Right ventricle myocardium superior (tissue), 1 donor: ENCODE data around the gene ZNF592. TPM values are rescaled to one million over a fixed set of nuclear protein-coding genes. Genes with fewer than 3 reads are reported as not detected.
"Not testable (repeated sequence)": the region's sequence is repeated elsewhere in the genome, so short reads cannot be mapped to it uniquely, and the experiment has no call there.

Experiments
- ATAC-seq: fragments of 200-7000 bp; cut with Tn5 transposase; one replicate; pipeline ENCODE4 v1.9.1; 2020; ENCODE audit warnings: mild to moderate bottlenecking; ENCODE audit not compliant: poor library complexity
- DNase-seq: peaks from one replicate; pipeline ENCODE4 v3.0.0-alpha.2; 2020
- intact Hi-C: fragments of 100-400 bp; cut with DNase I; formaldehyde crosslinking; loops from one replicate; pipeline ENCODE4 v1.11.2; 2022
- total RNA-seq: library from RNA; stranded (reverse); fragmentation: NEBNext Ultra II Directional; extraction: Animal tissue kit (Norgen Biotek cat#: 25700); gene quantifications from one replicate; pipeline ENCODE4 v1.2.1, GENCODE V29; 2021
- donor health status: DM: no; HTN: yes; CAD: no; lungs with severe emphysema.

Gene ZNF592
- total RNA-seq, 1 donor from 2014 or later: 16.3 TPM

- DNase-seq (no peak), ATAC-seq (no peak)
- intact Hi-C loops: no loop called here
These were observed 12.0 kb upstream of the ZNF592 start for GRCh38 chr15:84736375-84736774.

- intact Hi-C loops: no loop called here
- DNase-seq: no peak
- ATAC-seq: no peak
These were observed 11.4 kb upstream of the ZNF592 start for GRCh38 chr15:84737005-84737404.

GRCh38 chr15:84740691-84741090 lies 7.7 kb upstream of the ZNF592 start:
- no peak for DNase-seq
- intact Hi-C loops: no loop called here

GRCh38 chr15:84741121-84741520 lies 7.3 kb upstream of the ZNF592 start:
- intact Hi-C loops: no loop called here
- ATAC-seq: no peak

More at GRCh38 chr15:84740691-84741090, 7.7 kb upstream of the ZNF592 start:
- ATAC-seq: no peak

GRCh38 chr15:84747416-84748273 lies 747 bp upstream of the ZNF592 start:
- intact Hi-C loops: no loop called here

More at GRCh38 chr15:84741121-84741520, 7.3 kb upstream of the ZNF592 start:
- DNase-seq: no peak

GRCh38 chr15:84749111-84749991 lies 959 bp downstream of the ZNF592 start:
- DNase-seq: peak; percentile 48
- intact Hi-C loops: no loop called here
- peak; percentile 17 for ATAC-seq

More at GRCh38 chr15:84747416-84748273, 747 bp upstream of the ZNF592 start:
- DNase-seq (peak; percentile 87), ATAC-seq (peak; percentile 73)

GRCh38 chr15:84750583-84751092 lies 2.2 kb downstream of the ZNF592 start:
- intact Hi-C loops: no loop called here
- ATAC-seq (no peak), DNase-seq (no peak)

- DNase-seq, intact Hi-C loops, ATAC-seq: not testable (repeated sequence)
These were observed 3.3 kb downstream of the ZNF592 start for GRCh38 chr15:84751721-84752120.

- no peak for ATAC-seq
- DNase-seq: no peak
- intact Hi-C loops: no loop called here
These were observed 3.8 kb downstream of the ZNF592 start for GRCh38 chr15:84752195-84752594.

GRCh38 chr15:84752700-84753099 lies 4.3 kb downstream of the ZNF592 start:
- DNase-seq (no peak), ATAC-seq (no peak)
- intact Hi-C loops: no loop called here

- DNase-seq, intact Hi-C loops, ATAC-seq: not testable (repeated sequence)
These were observed 6.5 kb downstream of the ZNF592 start for GRCh38 chr15:84754889-84755288.

GRCh38 chr15:84755736-84756527 lies 7.5 kb downstream of the ZNF592 start:
- intact Hi-C loops: no loop called here
- DNase-seq (no peak), ATAC-seq (no peak)

GRCh38 chr15:84759018-84759417 lies 10.6 kb downstream of the ZNF592 start:
- DNase-seq (no peak), ATAC-seq (no peak)
- intact Hi-C loops: no loop called here

- intact Hi-C loops: no loop called here
- ATAC-seq (no peak), DNase-seq (no peak)
These were observed 11.8 kb downstream of the ZNF592 start for GRCh38 chr15:84760219-84760618.

GRCh38 chr15:84761607-84762131 lies 13.3 kb downstream of the ZNF592 start:
- DNase-seq (no peak), ATAC-seq (no peak)
- intact Hi-C loops: no loop called here

GRCh38 chr15:84762840-84763572 lies 14.6 kb downstream of the ZNF592 start:
- ATAC-seq (no peak), DNase-seq (no peak)

GRCh38 chr15:84764585-84764984 lies 16.2 kb downstream of the ZNF592 start:
- intact Hi-C loops: no loop called here
- DNase-seq: no peak
- no peak for ATAC-seq

More at GRCh38 chr15:84762840-84763572, 14.6 kb downstream of the ZNF592 start:
- intact Hi-C loops: no loop called here

- no peak for ATAC-seq
- no peak for DNase-seq
- intact Hi-C loops: no loop called here
These were observed 16.6 kb downstream of the ZNF592 start for GRCh38 chr15:84764989-84765388.
